Measurements from ENCODE around the gene KIF23.
"Not testable (repeated sequence)": the region's sequence is repeated elsewhere in the genome, so short reads cannot be mapped to it uniquely, and the experiment has no call there.

KIF23 gene

DNA sequence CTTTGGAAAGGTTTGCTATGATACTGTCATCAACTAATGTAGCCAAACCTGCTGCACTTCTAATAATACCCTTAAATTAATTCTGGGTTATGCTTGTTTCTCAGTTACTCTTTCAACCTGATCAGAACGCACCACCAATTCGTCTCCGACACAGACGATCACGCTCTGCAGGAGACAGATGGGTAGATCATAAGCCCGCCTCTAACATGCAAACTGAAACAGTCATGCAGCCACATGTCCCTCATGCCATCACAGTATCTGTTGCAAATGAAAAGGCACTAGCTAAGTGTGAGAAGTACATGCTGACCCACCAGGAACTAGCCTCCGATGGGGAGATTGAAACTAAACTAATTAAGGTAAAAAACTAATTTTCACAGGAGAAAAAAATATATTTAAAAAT lies 30.5 kb downstream of the KIF23 start:
- no peaks in the 10 kb centered on the region for H3K4me1 ChIP-seq (ENCODE audit: low read depth, poor library complexity, severe bottlenecking)
- no peaks in the 10 kb centered on the region for H3K79me2 ChIP-seq (ENCODE audit: insufficient read depth, low read depth)
- no peaks in the 10 kb centered on the region for H4K20me1 ChIP-seq (ENCODE audit: insufficient read depth)
- H3K27me3 ChIP-seq (ENCODE audit: insufficient read depth, low read depth): no peaks in the 10 kb centered on the region
- no peak overlapping the region for H3K9ac ChIP-seq
- H3K4me3 ChIP-seq (IDR thresholded peaks at IDR 0.05; ENCODE audit: insufficient read depth, low read depth, low read length): no peak overlapping the region
- TF ChIP-seq, protein P1, sequence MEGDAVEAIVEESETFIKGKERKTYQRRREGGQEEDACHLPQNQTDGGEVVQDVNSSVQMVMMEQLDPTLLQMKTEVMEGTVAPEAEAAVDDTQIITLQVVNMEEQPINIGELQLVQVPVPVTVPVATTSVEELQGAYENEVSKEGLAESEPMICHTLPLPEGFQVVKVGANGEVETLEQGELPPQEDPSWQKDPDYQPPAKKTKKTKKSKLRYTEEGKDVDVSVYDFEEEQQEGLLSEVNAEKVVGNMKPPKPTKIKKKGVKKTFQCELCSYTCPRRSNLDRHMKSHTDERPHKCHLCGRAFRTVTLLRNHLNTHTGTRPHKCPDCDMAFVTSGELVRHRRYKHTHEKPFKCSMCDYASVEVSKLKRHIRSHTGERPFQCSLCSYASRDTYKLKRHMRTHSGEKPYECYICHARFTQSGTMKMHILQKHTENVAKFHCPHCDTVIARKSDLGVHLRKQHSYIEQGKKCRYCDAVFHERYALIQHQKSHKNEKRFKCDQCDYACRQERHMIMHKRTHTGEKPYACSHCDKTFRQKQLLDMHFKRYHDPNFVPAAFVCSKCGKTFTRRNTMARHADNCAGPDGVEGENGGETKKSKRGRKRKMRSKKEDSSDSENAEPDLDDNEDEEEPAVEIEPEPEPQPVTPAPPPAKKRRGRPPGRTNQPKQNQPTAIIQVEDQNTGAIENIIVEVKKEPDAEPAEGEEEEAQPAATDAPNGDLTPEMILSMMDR (conservative IDR thresholded peaks at IDR 0.05; ENCODE audit: low read depth, low read length): no peak
- H2AFZ ChIP-seq (ENCODE audit: low read depth): no peak overlapping the region
- peaks cover 17% of the 10 kb centered on the region; the same call in 1 of the 2 replicates for H3K36me3 ChIP-seq (ENCODE audit: insufficient read depth)
- H3K27ac ChIP-seq: no peak overlapping the region
- H3K4me2 ChIP-seq: no peak overlapping the region

DNA sequence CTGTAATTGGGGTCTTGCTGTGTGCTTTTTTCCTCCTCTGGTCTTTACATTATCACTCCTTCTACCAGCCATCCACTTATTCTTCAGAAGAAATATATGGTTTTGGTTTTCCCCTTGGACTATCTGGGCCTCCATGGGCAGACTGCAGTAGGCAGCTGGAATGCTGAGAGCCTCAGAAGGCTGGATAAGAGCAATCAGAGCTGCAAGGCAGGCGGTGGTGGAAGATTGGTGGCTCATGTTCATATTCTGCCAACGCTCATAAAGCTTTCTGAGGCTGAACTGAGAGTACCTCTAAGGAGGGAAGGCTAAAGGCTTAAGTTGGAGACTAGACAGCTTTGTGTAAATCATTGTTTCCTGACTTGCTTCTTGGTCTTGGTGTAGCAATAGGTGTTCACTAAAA lies 32.8 kb downstream of the KIF23 start:
- Histone ChIP-seq H3K4me3 (IDR thresholded peaks at IDR 0.05; ENCODE audit: insufficient read depth, low read depth, low read length) (no peak overlapping the region), H4K20me1 (ENCODE audit: insufficient read depth) (no peaks in the 10 kb centered on the region), H3K27me3 (ENCODE audit: insufficient read depth, low read depth) (no peaks in the 10 kb centered on the region), H3K4me2 (no peak overlapping the region), H2AFZ (ENCODE audit: low read depth) (no peak overlapping the region), H3K27ac (no peak overlapping the region), H3K36me3 (ENCODE audit: insufficient read depth) (peaks cover 14% of the 10 kb centered on the region; the same call in 1 of the 2 replicates), H3K4me1 (ENCODE audit: low read depth, poor library complexity, severe bottlenecking) (no peaks in the 10 kb centered on the region), H3K79me2 (ENCODE audit: insufficient read depth, low read depth) (no peaks in the 10 kb centered on the region), H3K9ac (no peak overlapping the region)
- TF ChIP-seq, protein P1 (conservative IDR thresholded peaks at IDR 0.05; ENCODE audit: low read depth, low read length): no peak

DNA sequence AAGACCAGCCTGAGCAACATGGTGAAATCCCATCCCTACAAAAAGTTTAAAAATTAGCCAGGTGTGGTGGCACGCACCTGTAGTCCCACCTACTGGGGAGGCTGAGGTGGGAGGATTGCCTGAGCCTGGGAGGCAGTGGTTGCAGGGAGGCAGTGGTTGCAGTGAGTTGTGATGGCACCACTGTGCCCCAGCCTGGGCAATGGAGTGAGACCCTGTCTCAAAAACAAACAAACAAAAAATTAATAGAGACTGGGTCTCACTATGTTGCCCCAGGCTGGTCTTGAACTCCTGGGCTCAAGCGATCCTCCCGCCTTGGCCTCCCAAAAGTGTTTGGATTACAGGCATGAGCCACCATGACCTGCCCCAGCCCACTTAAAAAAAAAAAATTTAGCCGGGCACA lies 36.1 kb downstream of the KIF23 start:
- Histone ChIP-seq H4K20me1 (ENCODE audit: insufficient read depth) (peaks cover 19% of the 10 kb centered on the region), H3K4me1 (ENCODE audit: low read depth, poor library complexity, severe bottlenecking) (peaks cover 11% of the 10 kb centered on the region), H3K79me2 (ENCODE audit: insufficient read depth, low read depth) (peaks cover 26% of the 10 kb centered on the region), H3K36me3 (ENCODE audit: insufficient read depth) (peaks cover 28% of the 10 kb centered on the region)
- H3K4me2 ChIP-seq; H3K9ac ChIP-seq; H2AFZ ChIP-seq (ENCODE audit: low read depth); H3K27me3 ChIP-seq (ENCODE audit: insufficient read depth, low read depth); H3K4me3 ChIP-seq (IDR thresholded peaks at IDR 0.05; ENCODE audit: insufficient read depth, low read depth, low read length); H3K27ac ChIP-seq: not testable (repeated sequence)

DNA sequence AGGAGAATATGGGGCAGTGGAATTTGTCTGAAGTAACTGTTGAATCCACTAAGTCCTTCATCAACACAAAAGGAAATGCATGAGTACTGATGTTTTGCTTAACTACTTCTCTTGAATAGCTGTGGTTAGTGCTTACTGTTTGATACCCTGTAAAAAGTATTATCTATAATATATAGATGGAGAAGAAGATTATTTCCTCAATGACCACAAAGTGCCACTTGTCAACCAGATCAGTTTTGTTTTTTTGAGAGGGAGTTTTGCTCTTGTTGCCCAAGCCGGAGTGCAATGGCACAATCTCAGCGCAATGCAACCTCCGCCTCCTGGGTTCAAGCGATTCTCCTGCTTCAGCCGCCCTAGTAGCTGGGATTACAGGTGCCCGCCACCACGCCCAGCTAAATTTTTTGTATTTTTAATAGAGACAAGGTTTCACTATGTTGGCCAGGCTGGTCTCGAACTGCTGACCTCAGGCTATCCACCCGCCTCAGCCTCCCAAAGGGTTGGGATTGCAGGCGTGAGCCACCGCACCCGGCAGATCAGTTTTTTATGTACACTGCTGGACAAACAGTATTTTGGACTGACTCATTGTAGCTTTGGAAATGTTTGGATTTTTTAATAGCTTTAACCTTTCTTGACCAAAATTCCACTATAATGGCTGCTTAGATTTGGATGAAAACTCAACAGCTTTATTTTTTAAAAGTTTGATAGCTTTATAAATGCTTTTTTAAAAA lies 37.0 kb downstream of the KIF23 start:
- no peak overlapping the region for H3K4me3 ChIP-seq (IDR thresholded peaks at IDR 0.05; ENCODE audit: insufficient read depth, low read depth, low read length)
- no peak overlapping the region for H3K27ac ChIP-seq
- peaks cover 11% of the 10 kb centered on the region for H3K4me1 ChIP-seq (ENCODE audit: low read depth, poor library complexity, severe bottlenecking)
- no peaks in the 10 kb centered on the region for H3K27me3 ChIP-seq (ENCODE audit: insufficient read depth, low read depth)
- H3K79me2 ChIP-seq (ENCODE audit: insufficient read depth, low read depth): peaks cover 30% of the 10 kb centered on the region
- H4K20me1 ChIP-seq (ENCODE audit: insufficient read depth): peaks cover 24% of the 10 kb centered on the region
- no peak overlapping the region for H2AFZ ChIP-seq (ENCODE audit: low read depth)
- H3K36me3 ChIP-seq (ENCODE audit: insufficient read depth): peaks cover 33% of the 10 kb centered on the region
- no peak overlapping the region for H3K9ac ChIP-seq
- TF ChIP-seq, protein P1 (conservative IDR thresholded peaks at IDR 0.05; ENCODE audit: low read depth, low read length): no peak
- H3K4me2 ChIP-seq: no peak overlapping the region
